WTC11 (cell line): ENCODE data around the gene ZNF557.
A peak's percentile ranks its signal among the peaks of the same experiment; 100 is the strongest.
"Not testable (repeated sequence)": the region's sequence is repeated elsewhere in the genome, so short reads cannot be mapped to it uniquely, and the experiment has no call there.

ENCODE experiments used
- ATF3 ChIP-seq: sonication (generic); formaldehyde crosslinking; conservative IDR thresholded peaks from 2 replicates; pipeline ENCODE4 v1.8.1; 2022; ENCODE audit warnings: mild to moderate bottlenecking, missing genetic modification reagents
- CBFB ChIP-seq: sonication (generic); formaldehyde crosslinking; IDR thresholded peaks from 2 replicates; pipeline ENCODE4 v1.8.1; 2022; ENCODE audit warnings: mild to moderate bottlenecking, low read depth, missing genetic modification reagents
- CTCF ChIP-seq: fragments of 200-600 bp; IDR thresholded peaks from 2 replicates; pipeline ENCODE4 v1.8.0; 2022; ENCODE audit warnings: antibody characterized with exemption
- E2F4 ChIP-seq: sonication (generic); formaldehyde crosslinking; IDR thresholded peaks from 2 replicates; pipeline ENCODE4 v1.8.1; 2022; ENCODE audit warnings: low read depth, mild to moderate bottlenecking, moderate library complexity, missing genetic modification reagents, borderline replicate concordance
- ESRRA ChIP-seq: sonication (generic); formaldehyde crosslinking; IDR thresholded peaks from 2 replicates; pipeline ENCODE4 v1.8.1; 2022; ENCODE audit warnings: mild to moderate bottlenecking, missing genetic modification reagents, borderline replicate concordance
- FOXJ3 ChIP-seq: sonication (generic); formaldehyde crosslinking; IDR thresholded peaks from 2 replicates; pipeline ENCODE4 v1.9.0; 2021; ENCODE audit warnings: missing genetic modification reagents, mild to moderate bottlenecking, borderline replicate concordance
- FOXK1 ChIP-seq: sonication (generic); formaldehyde crosslinking; IDR thresholded peaks from 2 replicates; pipeline ENCODE4 v1.8.0; 2022; ENCODE audit warnings: mild to moderate bottlenecking, moderate library complexity, missing genetic modification reagents
- GTF2I ChIP-seq: fragments of 250-450 bp; sonication (Bioruptor Pico); conservative IDR thresholded peaks from 2 replicates; pipeline ENCODE4 v1.4.0; 2021; ENCODE audit warnings: mild to moderate bottlenecking
- HMGA2 ChIP-seq: fragments of 250-450 bp; sonication (Bioruptor Pico); IDR thresholded peaks from 2 replicates; pipeline ENCODE4 v1.4.0; 2021; ENCODE audit warnings: mild to moderate bottlenecking, moderate library complexity
- JUN ChIP-seq: sonication (generic); formaldehyde crosslinking; IDR thresholded peaks from 2 replicates; pipeline ENCODE4 v1.8.0; 2023; ENCODE audit warnings: mild to moderate bottlenecking, missing genetic modification reagents
- MAX ChIP-seq: sonication (generic); formaldehyde crosslinking; IDR thresholded peaks from 2 replicates; pipeline ENCODE4 v1.8.0; 2022; ENCODE audit warnings: mild to moderate bottlenecking, missing genetic modification reagents
- NR2C2 ChIP-seq: sonication (generic); formaldehyde crosslinking; IDR thresholded peaks from 2 replicates; pipeline ENCODE4 v1.8.0; 2022; ENCODE audit warnings: mild to moderate bottlenecking, missing genetic modification reagents
- USF1 ChIP-seq: sonication (generic); formaldehyde crosslinking; IDR thresholded peaks from 2 replicates; pipeline ENCODE4 v1.8.0; 2022; ENCODE audit warnings: mild to moderate bottlenecking, missing genetic modification reagents

GRCh38 chr19:7067122-7067521 is 2.4 kb upstream of the ZNF557 start:
- peak; percentile 32; the same call in 1 of the 2 replicates for TF ChIP-seq CTCF
- TF ChIP-seq ESRRA (CRISPR knock-in tag); ATF3 (CRISPR knock-in tag); USF1; NR2C2 (CRISPR knock-in tag); HMGA2; FOXJ3; GTF2I; FOXK1 (CRISPR knock-in tag); MAX (CRISPR knock-in tag); E2F4 (CRISPR knock-in tag); CBFB (CRISPR knock-in tag); JUN (CRISPR knock-in tag): not testable (repeated sequence)
